Thoracic aorta (tissue), 2 donors: ENCODE results near the gene SLFN5. TPM values are rescaled to one million over a fixed set of nuclear protein-coding genes. Genes with fewer than 3 reads are reported as not detected.

Source experiments
- ATAC-seq: fragments of 150-250 bp; one replicate; pipeline ENCODE4 v1.8.0; 2017; ENCODE audit warnings: low read depth; ENCODE audit not compliant: insufficient number of reproducible peaks, low FRiP score
- DNase-seq: peaks from one replicate; pipeline ENCODE4 v3.0.0-alpha.2; 2020; ENCODE audit warnings: low spot score
- H3K27ac ChIP-seq, 2 donors: fragments of 200-600 bp; sonication (generic); 1 replicate in 1 of 2; 2 replicates in 1 of 2; pipeline ENCODE4 v1.5.1; 2016; ENCODE audit warnings: mild to moderate bottlenecking in 2 of 2, moderate library complexity in 2 of 2
- H3K27me3 ChIP-seq: fragments of 200-600 bp; sonication (generic); replicated peaks from 2 replicates; pipeline ENCODE4 v1.6.0; 2016; ENCODE audit warnings: mild to moderate bottlenecking; ENCODE audit not compliant: insufficient read depth
- H3K36me3 ChIP-seq: fragments of 200-600 bp; sonication (generic); one replicate; pipeline ENCODE4 v1.5.1; 2016
- H3K4me1 ChIP-seq, 2 donors: fragments of 200-600 bp; sonication (generic); 1 replicate in 1 of 2; 2 replicates in 1 of 2; pipeline versions ENCODE4 v1.5.1 to v1.6.0; 2016; ENCODE audit warnings: low read depth in 2 of 2, mild to moderate bottlenecking in 1 of 2; ENCODE audit not compliant: control insufficient read depth in 1 of 2
- H3K4me3 ChIP-seq: fragments of 200-600 bp; sonication (generic); 2 replicates; pipeline ENCODE4 v1.5.1; 2016; ENCODE audit warnings: mild to moderate bottlenecking
- H3K9me3 ChIP-seq: fragments of 200-600 bp; sonication (generic); 2 replicates; pipeline ENCODE4 v1.5.1; 2016
- CTCF ChIP-seq: fragments of 200-600 bp; sonication (generic); IDR thresholded peaks from one replicate; pipeline ENCODE4 v1.5.1; 2019; ENCODE audit warnings: antibody characterized with exemption
- total RNA-seq, 2 donors: library from RNA; depleted of rRNA; stranded (reverse); fragments of >200 nt; gene quantifications; one replicate each; pipeline versions ENCODE4 v1.1.0 to v1.2.3, GENCODE V29; 2016

The SLFN5 gene
- total RNA-seq, 2 donors from 2014 or later, result 19.0 to 23.8 TPM

GRCh38 chr17:35241520-35241919, 1.4 kb upstream of the SLFN5 start:
- Histone ChIP-seq H3K4me1 (peaks cover 8 to 31% of the 10 kb centered on the region in 2 donors), H3K9me3 (no peaks in the 10 kb centered on the region), H3K27ac (no peak overlapping the region), H3K27me3 (no peaks in the 10 kb centered on the region), H3K4me3 (peak overlapping the region; percentile 94), H3K36me3 (no peaks in the 10 kb centered on the region)
- DNase-seq, result no peak
- ATAC-seq, result no peak
- no peak for TF ChIP-seq CTCF

GRCh38 chr17:35242158-35242804, 591 bp upstream of the SLFN5 start:
- Histone ChIP-seq H3K27me3 (no peaks in the 10 kb centered on the region), H3K27ac (peak overlapping the region; percentile 94 to 96), H3K36me3 (no peaks in the 10 kb centered on the region), H3K4me3 (peak overlapping the region; percentile 94), H3K9me3 (no peaks in the 10 kb centered on the region), H3K4me1 (peaks cover 8 to 31% of the 10 kb centered on the region in 2 donors)
- no peak for ATAC-seq
- TF ChIP-seq CTCF, result peak; percentile 25
- DNase-seq, result no peak

DNA sequence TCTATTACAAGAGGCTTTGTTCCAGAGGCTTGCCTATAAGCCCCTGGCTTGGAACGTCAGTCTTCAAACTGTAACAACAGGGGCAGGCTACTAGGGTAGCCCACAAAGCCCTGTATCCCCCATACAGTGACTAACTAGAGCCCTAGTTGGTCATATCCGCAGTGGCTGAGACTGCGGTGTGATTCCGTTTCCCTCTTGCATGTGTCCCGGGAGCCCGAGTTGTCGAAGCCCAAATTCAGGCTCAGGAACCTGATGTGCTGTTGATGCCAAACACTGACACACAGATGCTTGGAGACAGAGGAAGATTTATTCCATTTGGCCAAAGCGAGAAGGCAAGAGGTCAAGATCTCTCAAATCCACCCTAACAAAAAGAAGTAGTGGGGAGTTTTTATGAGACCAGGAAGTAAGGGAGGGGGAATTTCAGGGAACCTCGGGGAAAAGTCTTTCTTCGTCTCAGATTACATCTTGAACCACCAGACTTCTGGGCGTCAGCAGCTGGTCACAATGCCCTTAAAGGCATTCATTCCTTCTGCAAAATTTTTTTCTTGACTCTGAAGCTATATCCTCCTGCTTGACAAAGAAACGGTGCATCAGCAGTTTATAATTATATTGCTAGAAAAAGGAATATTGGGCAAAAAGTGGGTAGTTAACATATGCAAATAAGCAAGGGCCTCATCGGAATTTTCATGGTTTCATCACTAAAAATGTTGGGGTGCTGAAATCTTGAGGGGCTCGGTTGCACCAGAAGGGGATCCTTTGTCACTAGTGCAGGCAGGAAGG, 879 bp downstream of the SLFN5 start:
- Histone ChIP-seq H3K27ac (peak overlapping the region; percentile 94 to 96), H3K4me3 (peak overlapping the region; percentile 94), H3K27me3 (no peaks in the 10 kb centered on the region), H3K9me3 (no peaks in the 10 kb centered on the region), H3K4me1 (peaks cover 8 to 31% of the 10 kb centered on the region in 2 donors), H3K36me3 (no peaks in the 10 kb centered on the region)
- peak; percentile 13 for DNase-seq
- TF ChIP-seq CTCF, result no peak
- ATAC-seq, result peak; percentile 59

- DNase-seq (peak; percentile 63), ATAC-seq (no peak)
- no peaks in the 10 kb centered on the region for H3K36me3 ChIP-seq
- H3K4me3 ChIP-seq, result peak overlapping the region; percentile 94
- TF ChIP-seq CTCF, result no peak
- no peaks in the 10 kb centered on the region for H3K9me3 ChIP-seq
- H3K27me3 ChIP-seq, result no peaks in the 10 kb centered on the region
- H3K4me1 ChIP-seq, result peaks cover 8 to 31% of the 10 kb centered on the region in 2 donors
- H3K27ac ChIP-seq, result peak overlapping the region; percentile 94 to 96
Observed at GRCh38 chr17:35244341-35245195, 1.7 kb downstream of the SLFN5 start.

GRCh38 chr17:35245196-35245486, 2.3 kb downstream of the SLFN5 start:
- no peaks in the 10 kb centered on the region for H3K27me3 ChIP-seq
- no peaks in the 10 kb centered on the region for H3K36me3 ChIP-seq
- H3K4me1 ChIP-seq, result peaks cover 8 to 31% of the 10 kb centered on the region in 2 donors
- DNase-seq, result no peak
- no peak for TF ChIP-seq CTCF
- H3K4me3 ChIP-seq, result peak overlapping the region; percentile 94
- ATAC-seq, result no peak
- no peaks in the 10 kb centered on the region for H3K9me3 ChIP-seq
- peak overlapping the region in 1 of 2 donors; percentile 94 for H3K27ac ChIP-seq
